ENCODE data around the gene HUNK.

GRCh38 chr21:31889460-31889859, 16.6 kb downstream of the HUNK start:
- no peak for TF ChIP-seq CTCF (optimal IDR thresholded peaks at IDR 0.05 in 1 of 3, IDR thresholded peaks at IDR 0.05 in 1 of 3, conservative IDR thresholded peaks at IDR 0.05 in 1 of 3; ENCODE audit: extremely low read depth in 1 of 3, insufficient read depth in 2 of 3, low read length in 3 of 3)
- no peak for TF ChIP-seq EZH2 (IDR thresholded peaks at IDR 0.05; ENCODE audit: low read length)
